B cell (primary cell): Measurements from ENCODE around the gene AK9. TPM values are rescaled to one million over a fixed set of nuclear protein-coding genes. Genes with fewer than 3 reads are reported as not detected.
A peak's percentile ranks its signal among the peaks of the same experiment; 100 is the strongest.

Experiments
- ATAC-seq: fragments of 200-7000 bp; cut with Tn5 transposase; one replicate; pipeline ENCODE4 v1.10.0; 2021; ENCODE audit warnings: low read depth, mild to moderate bottlenecking, moderate number of reproducible peaks, moderate library complexity
- CTCF ChIA-PET: fragments of 350-600 bp; sonication (Branson Sonifier 250); formaldehyde crosslinking; loops from one replicate; lab custom pipeline; 2021; ENCODE audit warnings: antibody characterized with exemption, inconsistent platforms; lab: Charles Lee
- POLR2A ChIA-PET: fragments of 350-600 bp; sonication (Branson Sonifier 250); formaldehyde crosslinking; loops from one replicate; lab custom pipeline; 2021; ENCODE audit warnings: antibody characterized with exemption; lab: Charles Lee
- DNase-seq: peaks from one replicate; pipeline ENCODE4 v3.0.0; 2013
- H2AFZ ChIP-seq: 2 replicates; pipeline ENCODE4 v1.6.1; 2012; ENCODE audit warnings: mild to moderate bottlenecking, low read depth, low read length; ENCODE audit not compliant: insufficient read depth, poor library complexity, severe bottlenecking
- H3K27ac ChIP-seq, 2 donors: 1 replicate in 1 of 2; 2 replicates in 1 of 2; pipeline ENCODE4 v1.5.1; 2012 to 2013; ENCODE audit warnings: low read length in 2 of 2, mild to moderate bottlenecking in 2 of 2, moderate library complexity in 1 of 2
- H3K27me3 ChIP-seq, 4 experiments: fragments of 200-600 bp in 1 of 4; sonication (generic) in 1 of 4; replicated peaks in 1 of 4; 1 replicate in 2 of 4; 2 replicates in 2 of 4; pipeline versions ENCODE4 v1.6.1 to v1.7.0; 2013 to 2016; ENCODE audit warnings: low read length in 3 of 4, mild to moderate bottlenecking in 2 of 4, mixed read lengths in 1 of 4, moderate library complexity in 1 of 4; ENCODE audit not compliant: insufficient read depth in 4 of 4, control insufficient read depth in 3 of 4; ENCODE audit errors: control extremely low read depth in 1 of 4
- H3K36me3 ChIP-seq, 2 experiments: replicated peaks in 1 of 2; 1 replicate in 1 of 2; 2 replicates in 1 of 2; pipeline versions ENCODE4 v1.6.1 to v1.7.1; 2013; ENCODE audit warnings: low read length in 1 of 2; ENCODE audit not compliant: insufficient read depth in 2 of 2, control insufficient read depth in 1 of 2; ENCODE audit errors: control extremely low read depth in 1 of 2, extremely low read depth in 1 of 2
- H3K4me1 ChIP-seq, 2 donors: fragments of 200-600 bp in 1 of 2; sonication (generic) in 1 of 2; 1 replicate in 1 of 2; 2 replicates in 1 of 2; pipeline versions ENCODE4 v1.5.1 to v1.6.1; 2013 to 2017; ENCODE audit warnings: low read length in 2 of 2; ENCODE audit not compliant: control insufficient read depth in 2 of 2, insufficient read depth in 2 of 2
- H3K4me2 ChIP-seq: replicated peaks from 2 replicates; pipeline ENCODE3; 2012; ENCODE audit warnings: mild to moderate bottlenecking, low read depth, low read length; ENCODE audit not compliant: poor library complexity, severe bottlenecking
- H3K4me3 ChIP-seq, 5 experiments: fragments of 200-600 bp in 1 of 5; sonication (generic) in 1 of 5; 1 replicate in 3 of 5; 2 replicates in 2 of 5; pipeline versions ENCODE4 v1.5.1 to v1.7.0; 2011 to 2016; ENCODE audit warnings: low read length in 4 of 5, mild to moderate bottlenecking in 4 of 5, low read depth in 2 of 5, control low read depth in 1 of 5, moderate library complexity in 1 of 5; ENCODE audit not compliant: insufficient read depth in 1 of 5; ENCODE audit errors: control extremely low read depth in 1 of 5, extremely low read depth in 1 of 5
- H3K79me2 ChIP-seq: fragments of 200-600 bp; sonication (generic); one replicate; pipeline ENCODE4 v1.6.0; 2016; ENCODE audit warnings: low read length; ENCODE audit not compliant: control insufficient read depth, insufficient read depth
- H3K9ac ChIP-seq: fragments of 200-600 bp; sonication (generic); 2 replicates; pipeline ENCODE4 v1.6.1; 2017; ENCODE audit warnings: mild to moderate bottlenecking, low read length, moderate library complexity
- H3K9me3 ChIP-seq, 3 donors: one replicate each; pipeline versions ENCODE4 v1.6.1 to v1.7.1; 2013; ENCODE audit warnings: low read length in 2 of 3; ENCODE audit not compliant: control insufficient read depth in 2 of 3, insufficient read depth in 1 of 3; ENCODE audit errors: control extremely low read depth in 1 of 3
- H4K20me1 ChIP-seq: 2 replicates; pipeline ENCODE4 v1.6.0; 2012; ENCODE audit warnings: mild to moderate bottlenecking, low read length; ENCODE audit not compliant: insufficient read depth, control insufficient read depth, poor library complexity, severe bottlenecking
- H3K27ac Mint-ChIP-seq: one replicate; pipeline ENCODE4 v1.8.0; 2021; ENCODE audit warnings: mixed read lengths
- H3K27me3 Mint-ChIP-seq: one replicate; pipeline ENCODE4 v1.8.0; 2021; ENCODE audit warnings: mixed read lengths
- H3K4me1 Mint-ChIP-seq: one replicate; pipeline ENCODE4 v1.8.0; 2021; ENCODE audit warnings: mixed read lengths
- H3K4me3 Mint-ChIP-seq: one replicate; pipeline ENCODE4 v1.8.0; 2021; ENCODE audit warnings: mixed read lengths
- H3K9me3 Mint-ChIP-seq: one replicate; pipeline ENCODE4 v1.8.0; 2022; ENCODE audit warnings: mixed read lengths; ENCODE audit not compliant: insufficient read depth
- CTCF ChIP-seq: fragments of 200-600 bp; IDR thresholded peaks from one replicate; pipeline ENCODE4 v1.8.0; 2022; ENCODE audit warnings: antibody characterized with exemption, mild to moderate bottlenecking
- EZH2 ChIP-seq: IDR thresholded peaks from 2 replicates; pipeline ENCODE4 v1.6.1; 2012; ENCODE audit warnings: borderline replicate concordance, low read depth, mild to moderate bottlenecking, moderate library complexity, low read length; ENCODE audit not compliant: insufficient read depth, poor library complexity, severe bottlenecking
- WGBS: methylation state at CpG from one replicate; pipeline ENCODE4 v1.1.5; 2013; ENCODE audit warnings: missing lambda C conversion rate; ENCODE audit not compliant: insufficient coverage; 5-methylcytosine and 5-hydroxymethylcytosine counted together
- intact Hi-C: fragments of 100-400 bp; cut with micrococcal nuclease; formaldehyde crosslinking; loops from one replicate; pipeline ENCODE4 v1.10.0; 2022
- polyA plus RNA-seq: library from polyadenylated mRNA; depleted of rRNA; stranded (reverse); fragments of >200 nt; gene quantifications from 2 replicates; pipeline ENCODE4 v1.2.3, GENCODE V29; 2012
- total RNA-seq, 2 donors: library from RNA; stranded (reverse); fragments of 120-200 nt in 1 of 2; gene quantifications; 1 replicate in 1 of 2; 2 replicates in 1 of 2; pipeline versions ENCODE4 v1.2.3 to v1.2.4, GENCODE V29; 2013 to 2022

AK9 gene
- total and polyA plus RNA-seq, 2 donors (not counting 1 experiment from before 2014, with no cell fraction given): 6.4 to 26.5 TPM

- Histone ChIP-seq H3K27me3 (no peaks in the 10 kb centered on the region), H3K4me3 (no peak overlapping the region), H3K4me2 (peak overlapping the region; percentile 95), H3K36me3 (peaks cover 0 to 20% of the 10 kb centered on the region in 2 experiments), H3K27ac (peak overlapping the region; percentile 76 to 98), H3K4me1 (peaks cover 50% of the 10 kb centered on the region in 2 donors), H2AFZ (no peak overlapping the region), H3K79me2 (peaks cover 15% of the 10 kb centered on the region), H3K9me3 (peaks cover 0 to 2% (median 0%) of the 10 kb centered on the region in 3 donors), H4K20me1 (no peaks in the 10 kb centered on the region), H3K9ac (no peak overlapping the region)
- Mint-ChIP-seq H3K9me3 (no peaks in the 10 kb centered on the region), H3K4me1 (peaks cover 70% of the 10 kb centered on the region), H3K27me3 (no peaks in the 10 kb centered on the region), H3K27ac (peak overlapping the region; percentile 83), H3K4me3 (peak overlapping the region; percentile 18)
- ATAC-seq (peak; percentile 3), DNase-seq (peak; percentile 86)
- ChIA-PET CTCF (interaction anchor here (1.3 to 6.4 kb wide), 4 partner anchors 11 to 21 kb away, joined by 3 to 42 read pairs (median 4); partner anchors contain the start of gene ZBTB24), POLR2A (interaction anchor here (0.6 to 1.0 kb wide), 5 partner anchors 20 to 83 kb away, joined by 3 to 8 read pairs (median 3); partner anchors contain the start of gene ZBTB24)
- TF ChIP-seq CTCF (no peak), EZH2 (no peak)
- 0% methylated on average over 4 of the region's 5 CpGs for WGBS
- intact Hi-C loops: loop anchor here (5.0 to 10.0 kb wide), 3 partner anchors 746 to 1416 kb away; partner anchors contain the start of genes AMD1 and CDK19
These were observed 232.0 kb downstream of the AK9 start for GRCh38 chr6:109458774-109459531.
